Effector memory CD8-positive, alpha-beta T cell (primary cell): ENCODE results near the gene DUS1L.

Source experiments
- ATAC-seq: fragments of 150-1000 bp; cut with Tn5 transposase; replicated peaks from 2 replicates; pipeline ENCODE4 v1.10.0; 2021; ENCODE audit warnings: mild to moderate bottlenecking, moderate library complexity
- DNase-seq, 3 experiments: peaks; one replicate each; pipeline ENCODE4 v3.0.0; 2021
- H3K27ac Mint-ChIP-seq, 2 donors: one replicate each; pipeline ENCODE4 v1.8.0; 2022; ENCODE audit warnings: mild to moderate bottlenecking in 2 of 2, mixed read lengths in 2 of 2, moderate library complexity in 2 of 2
- H3K27me3 Mint-ChIP-seq, 2 donors: one replicate each; pipeline ENCODE4 v1.8.0; 2022; ENCODE audit warnings: mixed read lengths in 2 of 2
- H3K36me3 Mint-ChIP-seq: one replicate; pipeline ENCODE4 v1.8.0; 2022; ENCODE audit warnings: mild to moderate bottlenecking, moderate library complexity, mixed read lengths; ENCODE audit not compliant: insufficient read depth
- H3K4me1 Mint-ChIP-seq, 2 donors: one replicate each; pipeline ENCODE4 v1.8.0; 2022; ENCODE audit warnings: low read depth in 2 of 2, mixed read lengths in 2 of 2
- H3K4me3 Mint-ChIP-seq, 2 donors: one replicate each; pipeline ENCODE4 v1.8.0; 2022; ENCODE audit warnings: mild to moderate bottlenecking in 2 of 2, mixed read lengths in 2 of 2, moderate library complexity in 2 of 2
- H3K9me3 Mint-ChIP-seq, 2 donors: one replicate each; pipeline ENCODE4 v1.8.0; 2022; ENCODE audit warnings: mixed read lengths in 2 of 2

Gene DUS1L

DNA sequence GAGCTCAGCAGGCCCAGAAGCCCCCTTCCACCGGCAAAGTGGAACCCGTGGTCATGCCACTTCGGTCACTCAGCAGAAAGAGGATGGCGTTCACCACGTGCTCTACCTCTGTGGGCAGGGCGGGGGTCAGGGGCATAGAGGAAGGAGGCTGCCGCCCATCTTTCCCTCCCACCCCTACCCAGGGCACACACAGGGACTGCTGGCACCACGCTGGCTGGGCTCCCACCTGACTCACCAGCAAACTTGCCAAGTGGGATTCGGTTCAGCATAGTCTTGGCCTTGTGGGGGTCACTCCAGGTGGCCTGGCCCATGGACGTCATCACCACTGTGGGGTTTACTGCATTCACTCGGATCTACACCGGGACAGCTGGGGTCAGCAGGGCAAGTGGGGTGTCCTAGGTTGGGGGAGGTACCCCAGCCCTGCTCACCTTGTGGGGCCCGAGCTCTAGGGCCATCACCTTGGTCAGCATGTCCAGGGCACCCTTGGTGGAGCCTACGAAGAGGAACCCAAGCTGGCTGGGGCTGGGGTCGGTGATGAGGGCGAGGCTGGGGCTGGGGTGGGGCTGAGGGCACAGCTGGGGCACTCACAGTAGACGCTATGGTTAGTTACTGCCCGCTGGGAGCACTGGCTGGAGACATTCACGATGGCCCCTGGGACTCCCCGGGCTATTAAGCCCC lies 29.5 kb downstream of the DUS1L start:
- ATAC-seq (no peak), DNase-seq (no peak)
- no peaks in the 10 kb centered on the region for H3K9me3 Mint-ChIP-seq
- H3K27ac Mint-ChIP-seq: peak overlapping the region; percentile 57 to 88
- peaks cover 12% of the 10 kb centered on the region for H3K36me3 Mint-ChIP-seq
- H3K27me3 Mint-ChIP-seq: no peaks in the 10 kb centered on the region
- H3K4me1 Mint-ChIP-seq: peaks cover 17 to 21% of the 10 kb centered on the region in 2 donors
- H3K4me3 Mint-ChIP-seq: peak overlapping the region; percentile 82 to 88

DNA sequence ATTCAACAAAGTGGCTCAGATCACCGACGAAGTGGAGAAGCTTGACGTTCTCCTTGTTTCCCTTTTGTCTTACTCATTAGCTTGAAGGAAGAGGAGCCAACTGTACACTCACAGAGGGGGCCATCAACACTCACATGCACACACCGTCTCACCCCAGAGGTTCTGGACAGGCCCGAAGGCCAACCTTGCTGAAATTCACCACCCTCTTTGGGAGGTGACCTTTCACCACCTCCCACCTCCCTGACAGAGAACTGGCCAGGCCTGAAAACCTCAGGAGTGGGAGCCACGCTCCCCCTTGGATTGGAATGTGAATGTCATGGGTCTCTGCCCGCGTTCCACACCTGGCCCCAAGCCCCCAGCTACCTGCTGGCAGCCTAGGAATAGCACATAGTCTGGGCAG lies 30.1 kb downstream of the DUS1L start:
- Mint-ChIP-seq H3K4me3 (peak overlapping the region; percentile 82 to 88), H3K27me3 (no peaks in the 10 kb centered on the region), H3K36me3 (peaks cover 13% of the 10 kb centered on the region), H3K9me3 (no peaks in the 10 kb centered on the region), H3K4me1 (peaks cover 19 to 23% of the 10 kb centered on the region in 2 donors), H3K27ac (peak overlapping the region in 1 of 2 donors; percentile 57)
- DNase-seq (no peak), ATAC-seq (no peak)

DNA sequence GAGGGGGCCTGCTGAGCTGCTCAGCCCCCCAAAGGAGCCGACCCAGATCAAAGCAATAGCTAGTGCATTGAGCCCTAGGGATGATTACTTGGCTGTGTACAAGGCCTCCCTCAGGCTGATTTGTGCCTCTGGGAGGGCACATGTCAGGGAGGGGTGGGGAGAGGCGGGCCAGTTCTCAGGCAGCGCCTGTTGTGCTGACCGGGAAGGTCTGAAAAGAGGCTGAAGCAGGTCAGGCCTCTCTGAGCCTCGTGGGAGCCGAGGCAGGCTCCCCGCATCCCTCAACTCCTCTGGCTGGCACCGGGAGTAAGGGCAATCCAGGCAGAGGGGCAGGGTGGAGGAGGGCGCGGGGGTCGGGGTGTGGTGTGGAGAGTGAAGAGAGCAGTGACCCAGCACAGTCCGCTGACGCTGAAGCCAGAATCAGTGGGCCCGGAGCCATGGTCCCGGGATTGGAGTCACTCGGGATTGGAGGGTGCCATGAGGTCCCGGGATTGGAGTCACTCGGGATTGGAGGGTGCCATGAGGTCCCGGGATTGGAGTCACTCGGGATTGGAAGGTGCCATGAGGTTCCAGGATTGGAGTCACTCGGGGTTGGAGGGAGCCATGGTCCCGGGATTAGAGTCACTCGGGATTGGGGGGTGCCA lies 31.1 kb downstream of the DUS1L start:
- DNase-seq (no peak), ATAC-seq (no peak)
- Mint-ChIP-seq H3K9me3 (no peaks in the 10 kb centered on the region), H3K4me3 (peak overlapping the region in 1 of 2 donors; percentile 2), H3K36me3 (peaks cover 15% of the 10 kb centered on the region), H3K4me1 (peaks cover 24 to 28% of the 10 kb centered on the region in 2 donors), H3K27me3 (no peaks in the 10 kb centered on the region), H3K27ac (no peak overlapping the region)

DNA sequence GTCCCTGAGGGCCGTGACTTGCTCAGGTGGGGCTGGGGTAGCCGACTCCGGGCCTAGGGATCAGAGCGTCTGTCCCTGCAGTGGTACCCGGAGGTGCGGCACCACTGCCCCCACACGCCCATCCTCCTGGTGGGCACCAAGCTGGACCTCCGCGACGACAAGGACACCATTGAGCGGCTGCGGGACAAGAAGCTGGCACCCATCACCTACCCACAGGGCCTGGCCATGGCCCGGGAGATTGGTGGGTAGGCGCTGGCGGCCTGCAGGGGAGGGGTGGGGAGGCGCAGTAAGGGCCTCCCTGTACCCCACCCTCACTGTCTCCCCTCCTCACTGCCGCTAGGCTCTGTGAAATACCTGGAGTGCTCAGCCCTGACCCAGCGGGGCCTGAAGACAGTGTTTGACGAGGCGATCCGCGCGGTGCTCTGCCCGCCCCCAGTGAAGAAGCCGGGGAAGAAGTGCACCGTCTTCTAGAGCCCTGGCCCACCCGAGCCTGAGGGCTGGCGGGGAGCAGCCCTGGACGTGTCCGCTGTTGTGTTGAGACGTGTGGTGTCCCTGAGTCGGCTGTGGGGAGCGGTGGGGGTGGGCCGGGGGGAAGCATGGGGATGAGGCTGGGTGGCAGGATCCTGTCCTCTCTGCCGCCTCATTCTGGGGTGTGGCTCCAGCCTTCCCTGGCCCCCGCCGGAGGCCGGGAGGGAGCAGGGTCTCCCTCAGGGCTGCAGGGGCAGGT lies 32.1 kb downstream of the DUS1L start:
- no peak overlapping the region for H3K4me3 Mint-ChIP-seq
- no peak for DNase-seq
- peaks cover 15% of the 10 kb centered on the region for H3K36me3 Mint-ChIP-seq
- H3K27me3 Mint-ChIP-seq: no peaks in the 10 kb centered on the region
- H3K9me3 Mint-ChIP-seq: no peaks in the 10 kb centered on the region
- ATAC-seq: no peak
- no peak overlapping the region for H3K27ac Mint-ChIP-seq
- H3K4me1 Mint-ChIP-seq: peaks cover 23 to 25% of the 10 kb centered on the region in 2 donors

DNA sequence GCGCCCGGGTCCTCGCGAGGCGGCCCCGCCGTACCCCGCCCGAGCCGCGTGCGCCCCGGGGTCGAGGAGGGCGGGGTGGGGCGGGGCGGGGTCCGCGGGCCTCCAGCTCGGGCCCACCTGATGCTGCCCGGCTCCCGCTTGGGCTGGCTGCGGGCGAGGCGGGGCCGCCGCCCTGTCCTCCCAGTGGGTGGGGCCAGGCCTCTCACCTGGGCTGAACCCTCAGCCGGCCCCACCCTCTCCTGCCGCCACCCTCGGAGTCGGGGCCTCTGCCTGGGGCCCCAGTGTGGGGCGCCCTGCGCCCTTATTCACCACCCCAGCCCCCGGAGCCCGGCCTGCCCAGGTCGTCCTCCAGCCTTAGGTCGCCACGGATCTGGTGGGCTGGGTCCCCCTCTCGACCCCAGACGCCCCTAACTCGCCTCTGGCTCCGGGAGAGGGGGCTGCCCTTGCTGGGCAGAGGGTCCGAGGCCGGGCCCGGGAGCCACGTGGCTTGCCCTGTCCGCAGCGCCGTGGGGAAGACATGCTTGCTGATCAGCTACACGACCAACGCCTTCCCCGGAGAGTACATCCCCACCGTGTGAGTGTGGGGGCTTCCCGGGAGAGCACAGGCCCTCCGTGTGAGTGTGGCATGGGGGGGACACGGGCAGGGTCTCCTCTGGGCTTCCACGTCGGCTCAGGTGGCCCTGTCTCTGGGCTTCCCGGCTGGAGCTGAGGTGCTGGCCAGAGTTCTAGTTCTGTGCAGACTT lies 33.5 kb downstream of the DUS1L start:
- no peaks in the 10 kb centered on the region for H3K27me3 Mint-ChIP-seq
- no peak overlapping the region for H3K27ac Mint-ChIP-seq
- peak overlapping the region; percentile 57 to 59 for H3K4me3 Mint-ChIP-seq
- no peaks in the 10 kb centered on the region for H3K9me3 Mint-ChIP-seq
- DNase-seq (no peak), ATAC-seq (no peak)
- peaks cover 18 to 19% of the 10 kb centered on the region in 2 donors for H3K4me1 Mint-ChIP-seq
- peaks cover 8% of the 10 kb centered on the region for H3K36me3 Mint-ChIP-seq

DNA sequence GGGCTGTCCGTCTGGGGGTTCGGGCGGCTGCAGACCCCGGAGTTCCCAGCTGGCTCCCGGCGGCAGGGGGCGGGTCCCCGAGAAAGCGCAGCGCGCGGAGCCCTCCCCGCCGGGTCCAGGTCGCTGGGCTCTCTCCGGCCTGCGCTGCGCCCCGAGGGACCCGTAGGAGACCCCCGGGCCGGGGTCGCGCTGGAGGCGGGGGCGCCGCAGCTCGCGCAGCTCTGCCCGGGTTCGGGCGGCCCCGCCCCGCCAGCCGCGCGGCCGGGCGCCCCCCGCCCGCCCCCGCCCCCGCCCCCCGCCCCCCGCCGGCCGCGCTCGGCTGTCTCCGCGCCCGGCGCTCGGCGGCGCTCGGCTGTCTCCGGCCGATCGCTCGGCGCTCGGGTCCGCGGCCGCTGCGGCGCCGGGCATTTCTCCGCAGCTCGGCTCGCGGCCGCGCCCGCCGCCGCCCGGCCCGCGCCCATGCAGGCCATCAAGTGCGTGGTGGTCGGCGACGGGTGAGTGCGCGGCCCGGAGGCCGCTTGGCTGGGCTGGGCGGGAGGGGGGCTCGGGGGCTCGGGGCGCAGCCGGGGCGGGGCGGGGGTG lies 34.2 kb downstream of the DUS1L start, which contains the start of gene RAC3:
Gene RAC3 (plus strand): TSS at position 376 of the 582 bp plus-strand sequence. CDS start 84 bp downstream, at position 460.
- Mint-ChIP-seq H3K9me3 (no peaks in the 10 kb centered on the region), H3K4me3 (peak within 1 kb of the TSS; percentile 84 to 85), H3K36me3 (peaks cover 4% of the 10 kb centered on the region), H3K27me3 (no peaks in the 10 kb centered on the region), H3K27ac (no peak within 1 kb of the TSS), H3K4me1 (peaks cover 18 to 19% of the 10 kb centered on the region in 2 donors)
- DNase-seq (no peak), ATAC-seq (no peak)

DNA sequence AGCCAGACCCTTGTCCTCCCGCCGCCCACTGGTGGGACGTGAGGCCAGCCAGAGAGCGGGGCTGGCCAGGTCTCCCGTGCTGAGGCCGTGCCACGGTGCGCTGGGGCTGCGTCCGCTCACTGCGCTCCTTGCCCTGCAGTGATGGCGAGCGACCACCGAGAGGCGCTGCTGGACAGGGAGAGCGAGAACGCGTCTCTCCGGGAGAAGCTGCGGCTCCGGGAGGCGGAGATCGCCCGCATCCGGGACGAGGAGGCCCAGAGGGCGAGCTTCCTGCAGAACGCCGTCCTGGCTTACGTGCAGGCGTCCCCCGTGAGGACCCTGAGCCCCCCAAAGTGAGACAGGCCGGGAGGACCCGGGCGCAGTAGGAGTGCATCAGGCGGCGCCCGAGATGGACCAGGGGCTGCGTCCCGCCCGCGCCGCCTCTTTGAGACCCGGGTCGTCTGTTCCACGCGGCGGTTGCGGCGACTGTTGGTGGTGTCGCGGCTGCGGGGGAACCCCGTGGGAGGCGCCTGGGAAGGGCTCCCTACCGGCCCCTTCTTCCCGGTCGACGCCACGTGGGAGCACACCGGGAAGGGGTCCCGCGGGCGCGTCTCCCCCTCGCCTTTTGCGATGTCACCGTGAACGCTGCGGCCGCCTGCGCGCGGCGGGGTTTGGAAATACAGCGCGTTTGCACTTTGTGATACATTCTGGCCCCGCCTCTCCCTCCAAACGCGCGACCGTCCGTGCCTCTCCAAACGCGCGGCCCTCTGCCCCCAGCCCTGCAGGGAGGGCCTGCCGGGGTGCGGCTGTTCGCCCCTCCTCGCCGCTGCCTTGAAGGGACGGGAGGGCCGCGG lies 34.9 kb downstream of the DUS1L start:
- DNase-seq (peak; percentile 79 to 86 (median 80)), ATAC-seq (peak; percentile 86)
- peak overlapping the region; percentile 84 to 85 for H3K4me3 Mint-ChIP-seq
- H3K4me1 Mint-ChIP-seq: peaks cover 14% of the 10 kb centered on the region in 2 donors
- H3K36me3 Mint-ChIP-seq: peaks cover 3% of the 10 kb centered on the region
- no peaks in the 10 kb centered on the region for H3K27me3 Mint-ChIP-seq
- H3K27ac Mint-ChIP-seq: no peak overlapping the region
- H3K9me3 Mint-ChIP-seq: no peaks in the 10 kb centered on the region

DNA sequence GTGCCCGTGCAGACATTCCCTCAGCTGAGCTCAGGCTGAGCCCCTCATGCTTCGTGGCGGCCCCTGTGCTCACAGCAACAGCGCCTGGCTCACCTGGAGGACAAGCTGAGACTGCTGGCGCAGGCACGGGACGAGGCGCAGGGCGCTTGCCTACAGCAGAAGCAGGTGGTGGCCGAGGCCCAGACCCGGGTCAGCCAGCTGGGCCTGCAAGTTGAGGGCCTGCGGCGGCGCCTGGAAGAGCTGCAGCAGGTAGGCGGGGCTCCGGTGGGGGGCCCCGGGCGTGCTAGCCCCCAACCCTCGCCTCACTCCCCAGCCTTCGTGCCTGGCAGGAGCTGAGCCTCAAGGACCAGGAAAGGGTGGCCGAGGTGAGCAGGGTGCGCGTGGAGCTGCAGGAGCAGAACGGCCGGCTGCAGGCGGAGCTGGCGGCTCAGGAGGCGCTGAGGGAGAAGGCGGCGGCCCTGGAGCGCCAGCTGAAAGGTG lies 35.6 kb downstream of the DUS1L start:
- Mint-ChIP-seq H3K9me3 (no peaks in the 10 kb centered on the region), H3K4me1 (peaks cover 10% of the 10 kb centered on the region in 2 donors), H3K27ac (no peak overlapping the region), H3K36me3 (peaks cover 6% of the 10 kb centered on the region), H3K4me3 (peak overlapping the region; percentile 84 to 85), H3K27me3 (no peaks in the 10 kb centered on the region)
- DNase-seq: no peak
- ATAC-seq: no peak

DNA sequence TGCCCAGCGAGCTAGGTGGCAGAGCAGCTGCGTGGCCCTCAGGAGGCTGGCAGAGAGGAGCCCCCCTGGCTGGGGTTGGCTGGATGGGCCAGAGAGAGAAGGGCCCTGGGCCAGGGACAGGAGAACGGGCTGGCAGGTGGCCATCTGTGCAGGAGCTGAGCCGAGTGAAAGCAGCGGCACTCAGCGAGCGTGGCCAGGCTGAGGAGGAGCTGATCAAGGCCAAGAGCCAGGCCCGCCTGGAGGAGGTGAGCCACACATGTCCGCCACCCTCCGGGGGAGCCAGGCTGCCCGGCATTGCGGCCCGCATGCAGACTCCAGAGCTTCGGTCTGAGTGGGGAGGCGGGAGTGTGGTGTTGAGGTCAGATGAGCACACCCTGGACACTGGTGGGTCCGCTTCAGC lies 36.2 kb downstream of the DUS1L start:
- H3K27ac Mint-ChIP-seq: no peak overlapping the region
- H3K27me3 Mint-ChIP-seq: no peaks in the 10 kb centered on the region
- H3K4me1 Mint-ChIP-seq: peaks cover 10% of the 10 kb centered on the region in 2 donors
- H3K9me3 Mint-ChIP-seq: no peaks in the 10 kb centered on the region
- H3K4me3 Mint-ChIP-seq: peak overlapping the region; percentile 73 to 77
- ATAC-seq (no peak), DNase-seq (no peak)
- H3K36me3 Mint-ChIP-seq: peaks cover 6% of the 10 kb centered on the region

DNA sequence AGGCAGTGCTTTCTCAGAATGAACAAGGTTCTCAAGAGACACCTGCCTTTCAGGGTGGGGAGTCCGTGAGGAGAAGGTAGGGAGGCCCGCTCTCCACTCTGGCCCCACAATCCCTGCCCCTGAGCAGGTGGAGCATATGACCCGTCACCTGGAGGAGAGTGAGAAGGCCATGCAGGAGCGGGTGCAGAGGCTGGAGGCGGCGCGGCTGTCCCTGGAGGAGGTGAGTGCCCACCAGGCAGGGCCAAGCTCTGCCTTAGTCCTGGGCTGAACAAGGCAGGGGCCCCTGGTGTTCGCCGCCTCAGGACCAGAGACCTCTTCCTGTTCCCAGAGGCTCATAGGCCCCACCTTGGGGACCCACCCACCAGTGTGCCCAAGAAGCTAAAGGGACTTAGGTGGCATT lies 36.6 kb downstream of the DUS1L start:
- Mint-ChIP-seq H3K4me1 (peaks cover 10 to 13% of the 10 kb centered on the region in 2 donors), H3K27me3 (no peaks in the 10 kb centered on the region), H3K9me3 (no peaks in the 10 kb centered on the region), H3K4me3 (peak overlapping the region; percentile 73 to 77), H3K36me3 (peaks cover 6% of the 10 kb centered on the region), H3K27ac (no peak overlapping the region)
- no peak for DNase-seq
- ATAC-seq: no peak

DNA sequence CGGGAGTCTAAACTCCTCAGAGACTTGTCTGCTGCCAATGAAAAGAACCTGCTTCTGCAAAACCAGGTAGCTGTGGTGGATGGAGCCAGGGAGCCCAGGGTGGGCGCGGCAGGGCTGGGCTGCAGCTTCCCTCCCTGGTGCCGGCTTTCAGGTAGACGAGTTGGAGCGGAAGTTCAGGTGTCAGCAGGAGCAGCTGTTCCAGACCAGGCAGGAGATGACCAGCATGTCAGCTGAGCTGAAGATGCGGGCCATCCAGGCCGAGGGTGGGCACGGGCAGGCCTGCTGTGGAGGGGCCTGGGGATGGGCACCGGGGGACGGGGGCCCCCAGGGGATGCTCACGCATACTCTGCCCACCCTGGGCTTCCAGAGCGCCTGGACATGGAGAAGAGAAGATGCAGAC lies 37.4 kb downstream of the DUS1L start:
- Mint-ChIP-seq H3K36me3 (peaks cover 6% of the 10 kb centered on the region), H3K9me3 (no peaks in the 10 kb centered on the region), H3K4me1 (peaks cover 10 to 17% of the 10 kb centered on the region in 2 donors), H3K27me3 (no peaks in the 10 kb centered on the region), H3K27ac (no peak overlapping the region), H3K4me3 (no peak overlapping the region)
- ATAC-seq (no peak), DNase-seq (no peak)

DNA sequence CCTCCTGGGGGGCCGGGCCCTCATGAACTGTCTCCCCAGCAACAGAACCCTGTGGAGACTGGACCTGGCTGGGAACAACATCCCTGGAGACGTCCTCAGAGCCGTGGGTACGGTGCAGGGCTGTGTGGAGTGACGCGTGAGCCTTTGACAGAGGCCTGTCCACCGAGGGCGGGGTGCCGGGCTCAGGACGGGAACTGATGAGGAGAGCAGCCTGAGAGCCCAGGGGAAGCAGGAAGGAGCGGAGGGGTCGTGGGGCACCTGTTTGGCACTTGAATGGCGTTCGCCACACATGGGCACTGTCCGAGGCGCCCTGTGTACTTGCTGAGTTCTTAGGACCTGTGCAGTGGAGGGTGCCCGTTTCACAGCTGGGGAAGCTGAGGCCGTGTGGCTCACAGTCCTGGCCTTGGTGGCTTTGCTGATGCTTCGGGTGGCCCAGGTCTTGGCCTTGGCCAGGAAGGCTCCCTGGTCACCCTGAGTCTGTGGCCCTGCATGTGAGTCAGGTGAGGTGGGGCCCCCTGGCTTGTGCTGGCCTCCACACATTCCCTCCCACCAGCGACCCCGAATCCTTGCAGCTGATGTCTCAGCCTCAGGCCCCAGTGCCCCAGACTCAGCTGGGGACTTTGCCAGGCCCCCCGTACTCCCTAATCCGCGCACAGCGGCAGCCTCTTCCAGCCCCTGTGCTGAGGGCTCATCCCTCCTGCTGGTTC lies 40.0 kb downstream of the DUS1L start:
- Mint-ChIP-seq H3K27ac (no peak overlapping the region), H3K27me3 (no peaks in the 10 kb centered on the region), H3K4me1 (peaks cover 19 to 27% of the 10 kb centered on the region in 2 donors), H3K9me3 (no peaks in the 10 kb centered on the region), H3K4me3 (no peak overlapping the region), H3K36me3 (peaks cover 13% of the 10 kb centered on the region)
- DNase-seq (no peak), ATAC-seq (no peak)
